ENCODE data around the gene AGRP.

AGRP gene

DNA sequence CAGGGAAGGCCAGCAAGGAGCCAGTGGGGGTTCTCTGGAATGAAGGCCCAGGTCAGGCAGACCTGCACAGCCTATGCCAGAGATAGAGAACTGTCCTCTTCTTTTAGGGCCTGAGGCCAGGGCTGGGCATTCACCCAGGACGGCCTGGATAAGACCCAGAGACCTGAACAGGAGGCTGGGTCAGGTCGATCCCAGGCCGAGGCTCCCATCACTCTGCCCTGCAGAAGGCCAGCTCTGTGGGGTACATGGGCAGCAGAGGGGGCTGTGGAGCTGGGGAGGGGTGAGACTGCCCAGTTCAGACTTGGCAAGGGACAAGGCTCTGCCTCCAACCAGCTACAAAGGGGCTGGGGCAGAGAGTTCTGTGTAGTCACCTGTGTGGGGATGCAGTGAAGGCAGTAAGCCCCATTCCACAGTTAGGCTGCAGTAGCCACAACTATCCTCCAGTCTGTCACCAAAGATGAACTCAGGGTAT, 37.9 kb downstream of the AGRP start:
- TF ChIP-seq, protein P1, sequence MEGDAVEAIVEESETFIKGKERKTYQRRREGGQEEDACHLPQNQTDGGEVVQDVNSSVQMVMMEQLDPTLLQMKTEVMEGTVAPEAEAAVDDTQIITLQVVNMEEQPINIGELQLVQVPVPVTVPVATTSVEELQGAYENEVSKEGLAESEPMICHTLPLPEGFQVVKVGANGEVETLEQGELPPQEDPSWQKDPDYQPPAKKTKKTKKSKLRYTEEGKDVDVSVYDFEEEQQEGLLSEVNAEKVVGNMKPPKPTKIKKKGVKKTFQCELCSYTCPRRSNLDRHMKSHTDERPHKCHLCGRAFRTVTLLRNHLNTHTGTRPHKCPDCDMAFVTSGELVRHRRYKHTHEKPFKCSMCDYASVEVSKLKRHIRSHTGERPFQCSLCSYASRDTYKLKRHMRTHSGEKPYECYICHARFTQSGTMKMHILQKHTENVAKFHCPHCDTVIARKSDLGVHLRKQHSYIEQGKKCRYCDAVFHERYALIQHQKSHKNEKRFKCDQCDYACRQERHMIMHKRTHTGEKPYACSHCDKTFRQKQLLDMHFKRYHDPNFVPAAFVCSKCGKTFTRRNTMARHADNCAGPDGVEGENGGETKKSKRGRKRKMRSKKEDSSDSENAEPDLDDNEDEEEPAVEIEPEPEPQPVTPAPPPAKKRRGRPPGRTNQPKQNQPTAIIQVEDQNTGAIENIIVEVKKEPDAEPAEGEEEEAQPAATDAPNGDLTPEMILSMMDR (IDR thresholded peaks at IDR 0.05; ENCODE audit: control extremely low read depth, extremely low read depth, low read depth, missing control alignments), result peak; percentile 8
- ChIA-PET POLR2A (interaction anchor here (1.5 kb wide), 1 partner anchor 34 kb away, joined by 3 read pairs; no protein-coding TSS in a partner anchor), CTCF (interaction anchor here (0.9 to 9.2 kb wide), 13 partner anchors 9 to 290 kb away, joined by 3 to 106 read pairs (median 4); no protein-coding TSS in a partner anchor)
- no peak for DNase-seq (ENCODE audit: extremely low spot score)

DNA sequence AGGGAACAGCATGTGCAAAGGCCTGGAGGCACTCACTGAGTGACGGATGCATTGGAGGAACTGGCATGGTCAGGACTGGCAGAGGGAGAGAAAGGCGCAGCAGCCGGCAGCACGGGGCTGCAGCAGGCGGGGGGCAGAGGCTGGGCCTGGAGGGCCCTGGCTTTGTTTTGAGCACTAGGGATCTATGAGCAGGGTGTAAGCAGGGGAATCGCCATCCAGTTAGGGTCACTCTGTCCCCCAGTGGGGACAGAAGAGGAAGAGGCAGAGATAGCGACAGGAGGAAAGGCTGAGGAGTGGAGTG, 38.3 kb downstream of the AGRP start:
- TF ChIP-seq, protein P1 (IDR thresholded peaks at IDR 0.05; ENCODE audit: control extremely low read depth, extremely low read depth, low read depth, missing control alignments), result no peak
- ChIA-PET CTCF (interaction anchor here (1.2 to 9.2 kb wide), 11 partner anchors 9 to 290 kb away, joined by 3 to 106 read pairs (median 6); no protein-coding TSS in a partner anchor), POLR2A (no interaction called here)
- no peak for DNase-seq (ENCODE audit: extremely low spot score)

DNA sequence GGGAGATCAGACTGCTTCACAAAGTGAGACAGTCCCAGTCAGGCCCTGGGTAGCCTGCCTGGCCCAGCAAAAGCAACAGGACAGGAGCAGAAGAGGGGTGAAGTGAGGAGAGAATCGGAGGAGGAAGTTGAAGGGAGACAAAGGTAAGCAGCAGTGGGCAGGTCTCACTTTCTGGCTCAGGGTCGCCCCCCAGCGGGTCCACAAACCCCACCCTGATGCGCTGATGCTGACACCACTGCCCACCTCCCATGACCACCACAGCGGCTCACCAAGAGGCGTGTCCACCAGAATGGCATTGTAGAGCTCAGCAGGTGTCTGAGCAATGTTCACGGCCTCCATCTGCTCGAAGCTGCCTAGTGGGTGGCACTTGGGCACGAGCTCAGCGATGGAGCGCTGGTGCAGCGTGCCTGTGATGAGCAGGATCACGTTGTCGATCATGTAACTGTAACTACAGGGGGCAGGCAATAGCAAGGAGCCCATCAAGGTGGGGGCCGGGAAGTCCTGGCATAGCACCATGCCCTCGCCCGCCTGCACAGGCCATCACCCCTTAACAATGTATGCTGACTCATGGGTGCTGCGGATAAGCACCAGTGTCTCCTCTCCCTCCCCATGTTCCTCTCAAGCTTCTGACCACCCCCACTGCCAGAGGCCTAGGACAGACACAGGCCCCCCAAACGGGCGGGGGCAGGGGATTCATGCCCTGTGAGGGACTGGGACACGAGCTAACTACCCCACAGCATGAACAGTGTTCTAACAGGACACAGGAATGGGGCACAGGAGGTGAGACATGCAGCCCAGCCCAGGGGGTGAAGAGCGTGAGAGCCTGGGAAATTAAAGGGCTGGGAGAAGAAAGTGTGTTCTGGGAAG, 38.9 kb downstream of the AGRP start:
- ChIA-PET CTCF (interaction anchor here (1.1 to 9.2 kb wide), 7 partner anchors 9 to 184 kb away, joined by 3 to 106 read pairs (median 5); partner anchors contain the start of gene PLEKHG4), POLR2A (no interaction called here)
- TF ChIP-seq, protein P1 (IDR thresholded peaks at IDR 0.05; ENCODE audit: control extremely low read depth, extremely low read depth, low read depth, missing control alignments), result no peak
- no peak for DNase-seq (ENCODE audit: extremely low spot score)

DNA sequence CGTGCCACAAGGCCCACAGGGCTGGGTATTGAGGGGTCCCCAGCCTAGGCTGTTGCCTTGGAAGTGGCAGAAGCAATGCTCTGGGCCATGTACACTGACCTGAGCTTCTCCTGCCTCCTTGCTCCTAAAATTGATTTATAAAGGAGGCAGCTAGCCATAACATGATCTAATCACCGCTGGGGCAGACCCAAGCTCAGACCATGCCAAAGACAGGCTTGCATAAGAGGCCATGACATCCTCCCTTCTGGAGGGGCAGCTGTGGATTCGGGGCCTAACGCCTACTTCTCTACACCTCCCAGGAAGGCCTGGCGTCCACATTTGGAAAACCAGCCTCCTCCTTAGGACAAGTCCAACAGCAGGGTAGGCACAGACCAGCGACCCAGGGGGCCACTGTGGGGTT, 40.1 kb downstream of the AGRP start:
- POLR2A ChIA-PET, result no interaction called here
- no peak for DNase-seq (ENCODE audit: extremely low spot score)
- CTCF ChIA-PET, result interaction anchor here (1.1 to 9.2 kb wide), 9 partner anchors 13 to 186 kb away, joined by 3 to 106 read pairs (median 4); partner anchors contain the start of gene PLEKHG4
- TF ChIP-seq, protein P1 (IDR thresholded peaks at IDR 0.05; ENCODE audit: control extremely low read depth, extremely low read depth, low read depth, missing control alignments), result no peak

DNA sequence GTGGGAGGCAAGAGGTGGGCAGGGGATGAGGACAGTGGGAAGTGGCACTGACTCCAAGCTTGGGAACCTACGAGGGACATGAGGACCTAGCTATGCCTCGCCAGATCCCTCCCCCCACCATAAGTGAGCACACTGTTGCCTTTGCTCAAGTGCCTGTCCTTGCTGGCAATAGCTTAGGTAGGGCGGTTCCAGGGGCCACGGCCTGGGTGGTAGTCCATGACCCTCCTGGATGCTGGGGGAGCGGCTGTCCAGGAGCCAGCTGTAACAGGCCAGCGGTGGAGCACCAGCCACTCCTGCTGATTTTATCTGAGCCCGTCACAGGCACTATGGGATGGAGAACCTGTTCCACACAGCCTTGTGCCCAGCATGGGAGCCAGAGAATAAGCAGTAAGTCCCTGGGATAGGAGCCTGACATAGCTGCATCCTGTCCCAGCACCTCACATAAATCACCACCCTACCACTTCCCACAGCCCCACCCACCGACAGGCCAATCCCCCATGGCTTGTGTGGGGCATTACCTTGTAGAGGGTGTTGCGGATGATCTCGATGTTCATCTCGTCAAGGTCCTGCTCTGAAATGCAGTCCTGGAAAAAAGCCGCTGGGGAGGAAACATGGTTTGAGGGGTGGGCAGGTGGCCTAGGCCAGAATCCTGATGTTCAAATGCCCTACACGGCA, 40.6 kb downstream of the AGRP start:
- ChIA-PET CTCF (interaction anchor here (1.1 to 9.2 kb wide), 8 partner anchors 13 to 185 kb away, joined by 3 to 106 read pairs (median 4); partner anchors contain the start of gene PLEKHG4), POLR2A (no interaction called here)
- TF ChIP-seq, protein P1 (IDR thresholded peaks at IDR 0.05; ENCODE audit: control extremely low read depth, extremely low read depth, low read depth, missing control alignments), result no peak
- DNase-seq (ENCODE audit: extremely low spot score), result no peak

DNA sequence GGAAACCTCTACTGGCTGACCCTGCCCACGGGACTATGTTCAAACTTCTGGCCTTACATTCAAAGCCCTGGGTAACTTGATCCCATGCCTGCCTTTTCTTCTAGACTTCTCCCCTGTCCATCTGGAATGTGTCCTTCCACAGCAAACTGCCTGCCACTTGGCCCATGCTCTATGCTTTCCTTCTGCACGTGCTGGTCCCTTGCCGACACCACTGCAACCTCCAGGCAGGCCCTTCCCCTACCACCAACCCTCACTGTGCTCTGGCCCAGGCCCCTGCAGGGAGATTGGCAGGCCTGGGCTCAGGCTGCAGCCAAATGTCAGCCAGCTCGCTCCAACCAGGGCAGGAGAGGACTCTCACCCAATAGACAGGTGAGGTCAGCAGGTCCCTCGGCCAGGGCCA, 41.4 kb downstream of the AGRP start:
- TF ChIP-seq, protein P1 (IDR thresholded peaks at IDR 0.05; ENCODE audit: control extremely low read depth, extremely low read depth, low read depth, missing control alignments), result no peak
- ChIA-PET POLR2A (no interaction called here), CTCF (interaction anchor here (1.2 to 9.2 kb wide), 8 partner anchors 8 to 184 kb away, joined by 3 to 106 read pairs (median 4); no protein-coding TSS in a partner anchor)

More for the DNA sequence above, 41.4 kb downstream of the AGRP start:
- DNase-seq (ENCODE audit: extremely low spot score), result no peak

Data from GM10248 (cell line).